ENCODE results near the gene PLA2G15.

Gene PLA2G15

GRCh38 chr16:68252383-68252782 lies 7.2 kb downstream of the PLA2G15 start:
- H3K4me3 Mint-ChIP-seq, result no peak overlapping the region
- H3K36me3 Mint-ChIP-seq (ENCODE audit: low read depth), result peaks cover 9% of the 10 kb centered on the region
- H3K9me3 Mint-ChIP-seq, result no peaks in the 10 kb centered on the region

DNA sequence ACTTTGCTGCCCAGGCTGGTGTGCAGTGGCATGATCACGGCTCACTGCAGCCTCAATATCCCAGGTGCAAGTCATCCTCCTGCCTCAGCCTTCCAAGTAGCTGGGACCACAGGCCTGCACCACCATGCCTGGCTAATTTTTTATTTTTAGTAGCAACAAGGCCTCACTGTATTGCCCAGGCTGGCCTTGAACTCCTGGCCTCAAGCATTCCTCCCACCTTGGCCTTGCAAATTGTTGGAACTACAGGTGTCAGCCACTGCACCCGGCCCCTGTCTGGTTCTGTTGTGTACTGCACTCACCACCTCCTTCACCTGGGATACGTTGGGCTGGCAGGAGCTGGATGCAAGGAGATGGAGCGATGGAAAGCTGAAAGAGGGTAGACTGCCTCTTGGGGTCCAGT lies 8.5 kb downstream of the PLA2G15 start:
- peaks cover 6% of the 10 kb centered on the region for H3K4me1 Mint-ChIP-seq (ENCODE audit: low read depth)
- H3K27ac Mint-ChIP-seq, result no peak overlapping the region
- no peaks in the 10 kb centered on the region for H3K9me3 Mint-ChIP-seq
- H3K4me3 Mint-ChIP-seq, result no peak overlapping the region
- H3K36me3 Mint-ChIP-seq (ENCODE audit: low read depth), result peaks cover 11% of the 10 kb centered on the region
- no peaks in the 10 kb centered on the region for H3K27me3 Mint-ChIP-seq (ENCODE audit: low read depth)

More at GRCh38 chr16:68252383-68252782, 7.2 kb downstream of the PLA2G15 start:
- H3K27me3 Mint-ChIP-seq (ENCODE audit: low read depth), result no peaks in the 10 kb centered on the region
- H3K27ac Mint-ChIP-seq, result no peak overlapping the region
- peaks cover 4% of the 10 kb centered on the region for H3K4me1 Mint-ChIP-seq (ENCODE audit: low read depth)

- Mint-ChIP-seq H3K27me3 (ENCODE audit: low read depth) (no peaks in the 10 kb centered on the region), H3K36me3 (ENCODE audit: low read depth) (peaks cover 10% of the 10 kb centered on the region), H3K4me3 (no peak overlapping the region), H3K9me3 (no peaks in the 10 kb centered on the region), H3K27ac (no peak overlapping the region), H3K4me1 (ENCODE audit: low read depth) (peaks cover 6% of the 10 kb centered on the region)
These were observed 10.5 kb downstream of the PLA2G15 start for GRCh38 chr16:68255712-68256111.

- peaks cover 6% of the 10 kb centered on the region for H3K36me3 Mint-ChIP-seq (ENCODE audit: low read depth)
- no peak overlapping the region for H3K27ac Mint-ChIP-seq
- peaks cover 11% of the 10 kb centered on the region for H3K4me1 Mint-ChIP-seq (ENCODE audit: low read depth)
- H3K4me3 Mint-ChIP-seq, result no peak overlapping the region
- H3K27me3 Mint-ChIP-seq (ENCODE audit: low read depth), result no peaks in the 10 kb centered on the region
- H3K9me3 Mint-ChIP-seq, result no peaks in the 10 kb centered on the region
These were observed 12.2 kb downstream of the PLA2G15 start for GRCh38 chr16:68257251-68257905.

GRCh38 chr16:68257906-68258800 lies 13.0 kb downstream of the PLA2G15 start:
- Mint-ChIP-seq H3K27me3 (ENCODE audit: low read depth) (no peaks in the 10 kb centered on the region), H3K27ac (no peak overlapping the region), H3K4me3 (no peak overlapping the region), H3K36me3 (ENCODE audit: low read depth) (peaks cover 6% of the 10 kb centered on the region), H3K4me1 (ENCODE audit: low read depth) (peaks cover 12% of the 10 kb centered on the region), H3K9me3 (no peaks in the 10 kb centered on the region)

GRCh38 chr16:68259007-68259825 lies 14.0 kb downstream of the PLA2G15 start:
- no peaks in the 10 kb centered on the region for H3K27me3 Mint-ChIP-seq (ENCODE audit: low read depth)
- H3K4me1 Mint-ChIP-seq (ENCODE audit: low read depth), result peaks cover 21% of the 10 kb centered on the region
- no peaks in the 10 kb centered on the region for H3K9me3 Mint-ChIP-seq
- no peak overlapping the region for H3K27ac Mint-ChIP-seq
- no peak overlapping the region for H3K4me3 Mint-ChIP-seq
- peaks cover 4% of the 10 kb centered on the region for H3K36me3 Mint-ChIP-seq (ENCODE audit: low read depth)

- H3K4me3 Mint-ChIP-seq, result peak overlapping the region; percentile 91
- peaks cover 19% of the 10 kb centered on the region for H3K36me3 Mint-ChIP-seq (ENCODE audit: low read depth)
- peaks cover 34% of the 10 kb centered on the region for H3K4me1 Mint-ChIP-seq (ENCODE audit: low read depth)
- peak overlapping the region; percentile 97 for H3K27ac Mint-ChIP-seq
- no peaks in the 10 kb centered on the region for H3K9me3 Mint-ChIP-seq
- no peaks in the 10 kb centered on the region for H3K27me3 Mint-ChIP-seq (ENCODE audit: low read depth)
These were observed 18.5 kb downstream of the PLA2G15 start for GRCh38 chr16:68263559-68264127.

GRCh38 chr16:68264128-68265077 lies 19.2 kb downstream of the PLA2G15 start, which contains the start of gene SLC7A6:
TSS of gene SLC7A6 (plus strand) at chr16:68264526. CDS start at chr16:68274727, 10,201 bp downstream.
- peaks cover 22% of the 10 kb centered on the region for H3K36me3 Mint-ChIP-seq (ENCODE audit: low read depth)
- peak within 1 kb of the TSS; percentile 97 for H3K27ac Mint-ChIP-seq
- peaks cover 39% of the 10 kb centered on the region for H3K4me1 Mint-ChIP-seq (ENCODE audit: low read depth)
- no peaks in the 10 kb centered on the region for H3K9me3 Mint-ChIP-seq
- H3K4me3 Mint-ChIP-seq, result peak within 1 kb of the TSS; percentile 95
- H3K27me3 Mint-ChIP-seq (ENCODE audit: low read depth), result no peaks in the 10 kb centered on the region

DNA sequence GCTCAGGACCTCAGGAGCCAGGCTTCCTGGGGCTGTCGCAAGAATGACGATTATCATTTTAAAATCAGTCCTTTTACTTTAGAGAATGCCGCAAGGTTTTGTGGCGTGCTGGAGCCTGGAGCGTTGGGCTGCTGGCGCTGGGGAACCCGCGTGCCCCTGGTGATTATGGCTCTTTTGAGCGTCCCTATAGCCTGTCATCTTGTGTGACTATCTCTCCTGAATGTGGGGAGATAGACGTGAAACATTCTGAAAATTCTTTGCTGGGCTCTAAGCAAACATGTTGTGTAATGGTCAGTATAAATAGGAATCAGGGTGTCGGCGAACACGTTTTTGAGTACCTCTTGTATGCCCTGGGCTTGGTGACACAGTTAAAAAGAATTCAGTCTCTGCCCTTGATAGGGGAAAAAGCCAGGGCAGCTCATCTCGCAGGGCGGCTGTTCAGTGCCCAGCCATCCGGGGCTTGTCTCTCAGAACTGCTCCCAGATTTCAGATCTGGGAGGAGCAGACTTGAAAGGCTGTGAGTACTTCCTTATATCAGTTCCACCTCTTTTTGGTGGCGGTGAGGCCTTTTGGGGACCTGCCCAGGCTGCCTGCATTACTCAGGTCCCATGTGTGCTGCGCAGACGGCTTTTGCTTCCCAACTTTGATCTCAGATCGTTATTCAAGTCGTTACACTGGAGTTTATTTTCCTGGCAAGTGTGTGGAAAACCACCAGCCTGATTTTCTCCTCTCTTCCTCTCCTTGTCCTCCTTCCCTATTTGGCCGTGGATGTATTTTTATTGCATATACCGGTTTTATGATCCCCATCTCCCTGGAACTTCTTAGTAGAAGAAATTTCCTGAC lies 20.1 kb downstream of the PLA2G15 start:
- H3K27ac Mint-ChIP-seq, result peak overlapping the region; percentile 97
- H3K4me1 Mint-ChIP-seq (ENCODE audit: low read depth), result peaks cover 48% of the 10 kb centered on the region
- H3K27me3 Mint-ChIP-seq (ENCODE audit: low read depth), result no peaks in the 10 kb centered on the region
- H3K9me3 Mint-ChIP-seq, result no peaks in the 10 kb centered on the region
- H3K36me3 Mint-ChIP-seq (ENCODE audit: low read depth), result peaks cover 24% of the 10 kb centered on the region
- peak overlapping the region; percentile 95 for H3K4me3 Mint-ChIP-seq

DNA sequence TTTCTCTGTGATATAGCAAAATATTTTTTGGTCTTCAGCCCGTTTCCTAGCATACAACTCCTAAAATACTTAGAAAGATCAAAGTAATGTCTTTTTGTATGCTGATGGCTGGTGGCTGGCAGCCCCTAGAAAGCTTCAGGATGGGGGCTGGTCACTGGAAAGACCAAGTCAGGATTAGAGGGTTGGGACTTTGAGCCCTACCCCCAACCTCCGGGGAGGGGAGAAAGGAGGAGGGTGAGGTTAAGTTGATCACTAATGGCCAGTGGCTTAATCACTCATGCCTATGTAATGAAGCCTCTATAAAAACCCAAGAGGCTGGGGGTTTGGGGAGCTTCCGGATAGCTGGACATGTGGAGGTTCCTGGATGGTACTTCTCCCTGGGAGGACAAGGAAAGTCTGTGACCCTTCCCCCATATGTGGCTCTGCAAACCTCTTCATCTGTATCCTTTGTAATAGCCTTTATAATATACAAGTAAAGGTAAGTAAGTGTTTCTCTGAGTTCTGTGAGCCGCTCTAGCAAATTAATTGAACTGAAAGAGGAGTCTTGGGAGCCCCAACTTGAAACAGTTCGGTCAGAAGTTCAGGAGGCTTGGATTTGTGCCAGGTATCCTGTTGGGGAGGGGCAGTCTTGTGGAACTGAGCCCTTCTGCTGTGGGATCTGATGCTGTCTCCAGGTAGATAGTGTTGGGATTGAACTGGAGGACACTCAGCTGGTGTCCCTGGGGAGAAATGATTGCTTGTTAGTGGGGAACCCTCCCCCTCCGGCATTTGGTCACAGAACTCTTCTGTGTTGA lies 22.6 kb downstream of the PLA2G15 start:
- Mint-ChIP-seq H3K4me3 (peak overlapping the region; percentile 24), H3K4me1 (ENCODE audit: low read depth) (peaks cover 58% of the 10 kb centered on the region), H3K27me3 (ENCODE audit: low read depth) (no peaks in the 10 kb centered on the region), H3K9me3 (no peaks in the 10 kb centered on the region), H3K36me3 (ENCODE audit: low read depth) (peaks cover 32% of the 10 kb centered on the region), H3K27ac (peak overlapping the region; percentile 64)

GRCh38 chr16:68269793-68270192 lies 24.6 kb downstream of the PLA2G15 start:
- Mint-ChIP-seq H3K9me3 (no peaks in the 10 kb centered on the region), H3K4me3 (no peak overlapping the region), H3K27me3 (ENCODE audit: low read depth) (no peaks in the 10 kb centered on the region), H3K4me1 (ENCODE audit: low read depth) (peaks cover 68% of the 10 kb centered on the region), H3K27ac (peak overlapping the region; percentile 75), H3K36me3 (ENCODE audit: low read depth) (peaks cover 48% of the 10 kb centered on the region)

DNA sequence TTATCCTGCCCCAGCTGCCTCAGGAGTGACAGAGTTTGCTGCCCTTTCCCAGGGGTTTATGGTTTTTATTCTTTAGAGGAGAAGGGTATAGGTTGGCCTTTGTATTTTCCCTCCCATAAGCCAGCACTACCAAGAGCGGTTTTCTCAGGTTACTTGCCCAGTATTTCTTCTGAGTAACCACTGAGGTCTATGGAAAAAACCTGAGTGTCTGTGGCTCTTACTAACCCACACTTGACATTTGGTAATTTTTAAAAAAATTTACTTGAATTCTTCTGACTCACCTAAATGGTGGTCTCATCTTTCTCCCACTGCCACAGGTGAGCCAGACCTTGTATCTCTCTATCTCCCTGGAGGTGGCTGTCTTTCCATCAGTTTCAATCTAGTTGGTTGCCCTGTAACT lies 25.2 kb downstream of the PLA2G15 start:
- Mint-ChIP-seq H3K9me3 (no peaks in the 10 kb centered on the region), H3K36me3 (ENCODE audit: low read depth) (peaks cover 45% of the 10 kb centered on the region), H3K4me1 (ENCODE audit: low read depth) (peaks cover 70% of the 10 kb centered on the region), H3K27me3 (ENCODE audit: low read depth) (no peaks in the 10 kb centered on the region), H3K4me3 (no peak overlapping the region), H3K27ac (peak overlapping the region; percentile 57)
